ENCODE measurements around the gene PERM1. TPM values are rescaled to one million over a fixed set of nuclear protein-coding genes. Genes with fewer than 3 reads are reported as not detected.

PERM1 gene
- polyA plus RNA-seq, 1 donor, result 0.22 TPM

- DNase-seq, result no peak
- no CpG with 5 or more reads among the region's 42 CpGs for WGBS (ENCODE audit: insufficient coverage, low lambda C conversion rate)
- Histone ChIP-seq H3K27ac (ENCODE audit: low read length) (no peak overlapping the region), H3K27me3 (ENCODE audit: control insufficient read depth, insufficient read depth, low read length) (peaks cover 92% of the 10 kb centered on the region), H3K36me3 (ENCODE audit: control insufficient read depth, insufficient read depth, low read length) (no peaks in the 10 kb centered on the region), H3K9me3 (ENCODE audit: control insufficient read depth, low read depth, low read length) (peaks cover 21% of the 10 kb centered on the region), H3K4me1 (ENCODE audit: control insufficient read depth, insufficient read depth, low read length) (peaks cover 9% of the 10 kb centered on the region), H3K4me3 (ENCODE audit: low read length) (no peak overlapping the region)
Measured at GRCh38 chr1:970973-971730, 10.7 kb downstream of the PERM1 start.

GRCh38 chr1:970242-970972, 11.5 kb downstream of the PERM1 start:
- Histone ChIP-seq H3K36me3 (ENCODE audit: control insufficient read depth, insufficient read depth, low read length) (no peaks in the 10 kb centered on the region), H3K27ac (ENCODE audit: low read length) (no peak overlapping the region), H3K27me3 (ENCODE audit: control insufficient read depth, insufficient read depth, low read length) (peaks cover 92% of the 10 kb centered on the region), H3K9me3 (ENCODE audit: control insufficient read depth, low read depth, low read length) (peaks cover 21% of the 10 kb centered on the region), H3K4me1 (ENCODE audit: control insufficient read depth, insufficient read depth, low read length) (peaks cover 9% of the 10 kb centered on the region), H3K4me3 (ENCODE audit: low read length) (no peak overlapping the region)
- DNase-seq, result no peak
- whole genome bisulfite sequencing (ENCODE audit: insufficient coverage, low lambda C conversion rate), result no CpG with 5 or more reads among the region's 33 CpGs

GRCh38 chr1:969260-969855, 12.5 kb downstream of the PERM1 start:
- no CpG with 5 or more reads among the region's 15 CpGs for WGBS (ENCODE audit: insufficient coverage, low lambda C conversion rate)
- Histone ChIP-seq H3K4me3 (ENCODE audit: low read length) (no peak overlapping the region), H3K36me3 (ENCODE audit: control insufficient read depth, insufficient read depth, low read length) (no peaks in the 10 kb centered on the region), H3K9me3 (ENCODE audit: control insufficient read depth, low read depth, low read length) (peaks cover 21% of the 10 kb centered on the region), H3K4me1 (ENCODE audit: control insufficient read depth, insufficient read depth, low read length) (peaks cover 9% of the 10 kb centered on the region), H3K27ac (ENCODE audit: low read length) (no peak overlapping the region), H3K27me3 (ENCODE audit: control insufficient read depth, insufficient read depth, low read length) (peaks cover 85% of the 10 kb centered on the region)
- DNase-seq, result no peak

GRCh38 chr1:967466-968343, 14.2 kb downstream of the PERM1 start:
- H3K27me3 ChIP-seq (ENCODE audit: control insufficient read depth, insufficient read depth, low read length), result peaks cover 68% of the 10 kb centered on the region
- no peak overlapping the region for H3K27ac ChIP-seq (ENCODE audit: low read length)
- no CpG with 5 or more reads among the region's 23 CpGs for WGBS (ENCODE audit: insufficient coverage, low lambda C conversion rate)
- no peaks in the 10 kb centered on the region for H3K36me3 ChIP-seq (ENCODE audit: control insufficient read depth, insufficient read depth, low read length)
- H3K4me3 ChIP-seq (ENCODE audit: low read length), result no peak overlapping the region
- no peak for DNase-seq
- peaks cover 18% of the 10 kb centered on the region for H3K4me1 ChIP-seq (ENCODE audit: control insufficient read depth, insufficient read depth, low read length)
- peaks cover 30% of the 10 kb centered on the region for H3K9me3 ChIP-seq (ENCODE audit: control insufficient read depth, low read depth, low read length)

- Histone ChIP-seq H3K4me1 (ENCODE audit: control insufficient read depth, insufficient read depth, low read length) (peaks cover 18% of the 10 kb centered on the region), H3K27ac (ENCODE audit: low read length) (peak overlapping the region; percentile 56), H3K9me3 (ENCODE audit: control insufficient read depth, low read depth, low read length) (peaks cover 31% of the 10 kb centered on the region), H3K27me3 (ENCODE audit: control insufficient read depth, insufficient read depth, low read length) (peaks cover 61% of the 10 kb centered on the region), H3K4me3 (ENCODE audit: low read length) (peak overlapping the region; percentile 48), H3K36me3 (ENCODE audit: control insufficient read depth, insufficient read depth, low read length) (no peaks in the 10 kb centered on the region)
- no CpG with 5 or more reads among the region's 60 CpGs for WGBS (ENCODE audit: insufficient coverage, low lambda C conversion rate)
- peak; percentile 54 to 82 for DNase-seq
Measured at GRCh38 chr1:966704-967300, 15.1 kb downstream of the PERM1 start.

GRCh38 chr1:966135-966703, 15.7 kb downstream of the PERM1 start, which contains the start of gene PLEKHN1:
PLEKHN1 (plus strand) TSS chr1:966482; CDS start chr1:966532, 50 bp downstream.
- no CpG with 5 or more reads among the region's 31 CpGs for WGBS (ENCODE audit: insufficient coverage, low lambda C conversion rate)
- peak within 1 kb of the TSS; percentile 56 for H3K27ac ChIP-seq (ENCODE audit: low read length)
- peak in 1 of 2 donors; percentile 61 for DNase-seq
- peak within 1 kb of the TSS; percentile 48 for H3K4me3 ChIP-seq (ENCODE audit: low read length)
- peaks cover 34% of the 10 kb centered on the region for H3K9me3 ChIP-seq (ENCODE audit: control insufficient read depth, low read depth, low read length)
- peaks cover 58% of the 10 kb centered on the region for H3K27me3 ChIP-seq (ENCODE audit: control insufficient read depth, insufficient read depth, low read length)
- peaks cover 21% of the 10 kb centered on the region for H3K4me1 ChIP-seq (ENCODE audit: control insufficient read depth, insufficient read depth, low read length)
- no peaks in the 10 kb centered on the region for H3K36me3 ChIP-seq (ENCODE audit: control insufficient read depth, insufficient read depth, low read length)

GRCh38 chr1:965526-966134, 16.3 kb downstream of the PERM1 start:
- Histone ChIP-seq H3K27ac (ENCODE audit: low read length) (no peak overlapping the region), H3K4me3 (ENCODE audit: low read length) (no peak overlapping the region), H3K36me3 (ENCODE audit: control insufficient read depth, insufficient read depth, low read length) (no peaks in the 10 kb centered on the region), H3K9me3 (ENCODE audit: control insufficient read depth, low read depth, low read length) (peaks cover 34% of the 10 kb centered on the region), H3K27me3 (ENCODE audit: control insufficient read depth, insufficient read depth, low read length) (peaks cover 54% of the 10 kb centered on the region), H3K4me1 (ENCODE audit: control insufficient read depth, insufficient read depth, low read length) (peaks cover 21% of the 10 kb centered on the region)
- no CpG with 5 or more reads among the region's 26 CpGs for WGBS (ENCODE audit: insufficient coverage, low lambda C conversion rate)
- no peak for DNase-seq

GRCh38 chr1:964691-965525, 17.0 kb downstream of the PERM1 start:
- peaks cover 27% of the 10 kb centered on the region for H3K9me3 ChIP-seq (ENCODE audit: control insufficient read depth, low read depth, low read length)
- H3K27me3 ChIP-seq (ENCODE audit: control insufficient read depth, insufficient read depth, low read length), result peaks cover 48% of the 10 kb centered on the region
- H3K4me3 ChIP-seq (ENCODE audit: low read length), result no peak overlapping the region
- H3K27ac ChIP-seq (ENCODE audit: low read length), result no peak overlapping the region
- DNase-seq, result no peak
- no peaks in the 10 kb centered on the region for H3K36me3 ChIP-seq (ENCODE audit: control insufficient read depth, insufficient read depth, low read length)
- peaks cover 25% of the 10 kb centered on the region for H3K4me1 ChIP-seq (ENCODE audit: control insufficient read depth, insufficient read depth, low read length)
- no CpG with 5 or more reads among the region's 51 CpGs for WGBS (ENCODE audit: insufficient coverage, low lambda C conversion rate)
